C4-2B (cell line): ENCODE measurements around the gene PDE4D.

Experiments used
- H3K27ac ChIP-seq: fragments of 450-650 bp; 2 replicates; pipeline ENCODE4 v1.5.1; 2017
- CTCF ChIP-seq: fragments of 450-650 bp; conservative IDR thresholded peaks from 2 replicates; pipeline ENCODE4 v1.5.1; 2017; ENCODE audit warnings: mild to moderate bottlenecking
- ZFX ChIP-seq: fragments of 450-650 bp; IDR thresholded peaks from 2 replicates; pipeline ENCODE4 v1.6.1; 2017

PDE4D gene

GRCh38 chr5:59040024-59040803 lies 853.3 kb downstream of the PDE4D start:
- no peak for TF ChIP-seq CTCF
- no peak for TF ChIP-seq ZFX
- H3K27ac ChIP-seq: no peak overlapping the region

- TF ChIP-seq ZFX (no peak), CTCF (no peak)
- no peak overlapping the region for H3K27ac ChIP-seq
Observed at GRCh38 chr5:59039296-59040023, 854.1 kb downstream of the PDE4D start.

- no peak overlapping the region for H3K27ac ChIP-seq
- TF ChIP-seq CTCF (no peak), ZFX (no peak)
Observed at GRCh38 chr5:59038798-59039295, 854.7 kb downstream of the PDE4D start.

GRCh38 chr5:59037941-59038797 lies 855.4 kb downstream of the PDE4D start:
- H3K27ac ChIP-seq: no peak overlapping the region
- TF ChIP-seq ZFX (no peak), CTCF (no peak)

GRCh38 chr5:59037453-59037852 lies 856.1 kb downstream of the PDE4D start:
- TF ChIP-seq ZFX (no peak), CTCF (no peak)
- no peak overlapping the region for H3K27ac ChIP-seq

- TF ChIP-seq CTCF: no peak
- no peak for TF ChIP-seq ZFX
Observed at GRCh38 chr5:59037041-59037440, 856.5 kb downstream of the PDE4D start.

More at GRCh38 chr5:59037041-59037440, 856.5 kb downstream of the PDE4D start:
- no peak overlapping the region for H3K27ac ChIP-seq
